ENCODE results near the gene ZNF777.

ZNF777 gene

GRCh38 chr7:149460493-149461277 lies at the start of gene ZNF777:
TSS of gene ZNF777 (minus strand) at chr7:149461062. CDS start at chr7:149456022, 5,040 bp downstream.
- TF ChIP-seq JUND (IDR thresholded peaks at IDR 0.05; ENCODE audit: low read depth), result no peak
- DNase-seq (ENCODE audit: low read depth in 1 of 2, low spot score in 1 of 2), result peak; percentile 86 to 97
- in situ Hi-C loops (cut with HindIII; ENCODE audit: low pct_unique_long_range_greater_than_20kb, low sequenced_read_pairs), result no loop called here

DNA sequence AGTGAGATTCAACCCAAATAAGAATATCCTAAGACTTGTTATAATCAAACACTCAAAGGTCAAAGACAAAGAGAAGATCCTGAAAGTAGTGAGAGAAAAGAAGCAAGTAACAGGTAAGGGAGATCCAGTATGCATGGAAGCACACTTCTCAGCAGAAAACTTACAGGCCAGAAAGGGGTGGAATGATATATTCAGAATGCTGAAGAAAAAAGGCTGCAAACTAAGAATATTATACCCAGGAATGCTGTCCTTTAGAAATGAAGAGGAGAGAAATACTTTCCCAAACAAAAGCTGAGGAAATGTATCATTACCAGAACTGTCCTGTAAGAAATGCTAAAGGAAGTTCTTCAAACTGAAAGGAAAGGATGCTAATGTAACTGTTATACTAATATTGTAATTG lies 49.4 kb upstream of the ZNF777 start:
- no peak for TF ChIP-seq JUND (IDR thresholded peaks at IDR 0.05; ENCODE audit: low read depth)
- DNase-seq (ENCODE audit: low read depth in 1 of 2, low spot score in 1 of 2), result no peak
- in situ Hi-C loops (cut with HindIII; ENCODE audit: low pct_unique_long_range_greater_than_20kb, low sequenced_read_pairs), result no loop called here

- TF ChIP-seq JUND (IDR thresholded peaks at IDR 0.05; ENCODE audit: low read depth), result no peak
- in situ Hi-C loops (cut with HindIII; ENCODE audit: low pct_unique_long_range_greater_than_20kb, low sequenced_read_pairs), result no loop called here
- DNase-seq (ENCODE audit: low read depth in 1 of 2, low spot score in 1 of 2), result no peak
These were observed 48.9 kb upstream of the ZNF777 start for GRCh38 chr7:149509774-149510173.

DNA sequence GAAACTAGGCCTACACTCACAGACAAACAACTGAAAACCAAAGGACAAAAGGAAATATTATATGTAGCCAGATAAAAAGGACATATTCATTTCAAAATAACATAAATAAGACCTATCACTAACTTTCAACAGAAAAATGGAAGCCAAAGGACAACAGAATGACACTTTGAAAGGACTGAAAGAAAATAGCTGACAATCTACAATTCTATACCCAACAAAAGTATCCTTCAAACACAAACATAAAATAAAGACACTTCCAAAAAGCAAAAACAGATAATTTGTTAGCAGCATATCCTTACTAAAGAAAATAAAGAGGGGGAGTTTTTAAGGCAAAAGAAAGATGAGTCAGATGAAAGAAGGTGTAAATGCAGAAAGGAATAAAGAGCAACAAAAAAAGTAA lies 44.7 kb upstream of the ZNF777 start:
- no peak for TF ChIP-seq JUND (IDR thresholded peaks at IDR 0.05; ENCODE audit: low read depth)
- no peak for DNase-seq (ENCODE audit: low read depth in 1 of 2, low spot score in 1 of 2)
- in situ Hi-C loops (cut with HindIII; ENCODE audit: low pct_unique_long_range_greater_than_20kb, low sequenced_read_pairs), result no loop called here

DNA sequence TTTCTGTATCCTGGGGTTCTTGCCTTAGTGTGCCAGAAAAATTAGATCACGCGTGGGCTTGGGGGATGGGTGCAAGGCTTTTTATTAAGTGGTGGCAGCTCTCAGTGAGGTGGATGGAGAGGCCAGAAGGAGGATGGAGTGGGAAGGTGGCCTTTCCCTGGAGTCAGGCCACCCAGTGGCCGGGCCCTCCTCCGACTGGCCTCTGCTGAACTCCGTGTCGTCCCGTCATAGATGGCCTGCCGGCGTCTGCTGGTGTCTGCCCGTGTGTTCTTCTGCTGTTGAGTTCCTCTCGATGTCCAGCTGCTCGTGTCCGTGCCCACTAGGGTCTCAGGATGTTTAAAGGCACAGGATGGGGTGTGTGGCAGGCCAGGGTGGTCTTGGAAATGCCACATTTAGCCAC lies 40.8 kb upstream of the ZNF777 start:
- TF ChIP-seq JUND (IDR thresholded peaks at IDR 0.05; ENCODE audit: low read depth), result no peak
- in situ Hi-C loops (cut with HindIII; ENCODE audit: low pct_unique_long_range_greater_than_20kb, low sequenced_read_pairs), result no loop called here
- no peak for DNase-seq (ENCODE audit: low read depth in 1 of 2, low spot score in 1 of 2)

GRCh38 chr7:149500910-149501309 lies 40.0 kb upstream of the ZNF777 start:
- TF ChIP-seq JUND (IDR thresholded peaks at IDR 0.05; ENCODE audit: low read depth), result no peak
- in situ Hi-C loops (cut with HindIII; ENCODE audit: low pct_unique_long_range_greater_than_20kb, low sequenced_read_pairs), result no loop called here
- no peak for DNase-seq (ENCODE audit: low read depth in 1 of 2, low spot score in 1 of 2)

DNA sequence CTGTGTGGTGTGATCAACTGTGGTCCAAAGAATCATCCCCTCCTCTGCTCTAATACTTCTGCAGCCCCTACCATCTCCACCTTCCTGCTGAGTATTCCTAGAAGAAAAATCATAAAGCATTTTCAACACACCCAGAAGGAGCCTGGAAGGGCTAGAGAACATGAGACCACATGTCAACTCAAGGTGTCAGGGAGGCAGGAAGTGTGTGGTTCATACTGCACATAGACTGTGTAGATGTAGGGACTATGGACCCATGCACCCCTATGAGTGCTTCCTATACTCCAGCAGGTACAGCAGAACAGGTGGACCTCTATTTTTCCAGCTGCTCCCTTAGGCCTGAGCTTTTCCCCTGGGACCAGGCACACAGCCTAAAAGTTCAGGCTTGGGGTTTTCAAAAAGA lies 39.3 kb upstream of the ZNF777 start:
- no peak for DNase-seq (ENCODE audit: low read depth in 1 of 2, low spot score in 1 of 2)
- no peak for TF ChIP-seq JUND (IDR thresholded peaks at IDR 0.05; ENCODE audit: low read depth)
- in situ Hi-C loops (cut with HindIII; ENCODE audit: low pct_unique_long_range_greater_than_20kb, low sequenced_read_pairs), result no loop called here

- no peak for TF ChIP-seq JUND (IDR thresholded peaks at IDR 0.05; ENCODE audit: low read depth)
- in situ Hi-C loops (cut with HindIII; ENCODE audit: low pct_unique_long_range_greater_than_20kb, low sequenced_read_pairs), result no loop called here
- DNase-seq (ENCODE audit: low read depth in 1 of 2, low spot score in 1 of 2), result no peak
These were observed 37.9 kb upstream of the ZNF777 start for GRCh38 chr7:149498811-149499210.

DNA sequence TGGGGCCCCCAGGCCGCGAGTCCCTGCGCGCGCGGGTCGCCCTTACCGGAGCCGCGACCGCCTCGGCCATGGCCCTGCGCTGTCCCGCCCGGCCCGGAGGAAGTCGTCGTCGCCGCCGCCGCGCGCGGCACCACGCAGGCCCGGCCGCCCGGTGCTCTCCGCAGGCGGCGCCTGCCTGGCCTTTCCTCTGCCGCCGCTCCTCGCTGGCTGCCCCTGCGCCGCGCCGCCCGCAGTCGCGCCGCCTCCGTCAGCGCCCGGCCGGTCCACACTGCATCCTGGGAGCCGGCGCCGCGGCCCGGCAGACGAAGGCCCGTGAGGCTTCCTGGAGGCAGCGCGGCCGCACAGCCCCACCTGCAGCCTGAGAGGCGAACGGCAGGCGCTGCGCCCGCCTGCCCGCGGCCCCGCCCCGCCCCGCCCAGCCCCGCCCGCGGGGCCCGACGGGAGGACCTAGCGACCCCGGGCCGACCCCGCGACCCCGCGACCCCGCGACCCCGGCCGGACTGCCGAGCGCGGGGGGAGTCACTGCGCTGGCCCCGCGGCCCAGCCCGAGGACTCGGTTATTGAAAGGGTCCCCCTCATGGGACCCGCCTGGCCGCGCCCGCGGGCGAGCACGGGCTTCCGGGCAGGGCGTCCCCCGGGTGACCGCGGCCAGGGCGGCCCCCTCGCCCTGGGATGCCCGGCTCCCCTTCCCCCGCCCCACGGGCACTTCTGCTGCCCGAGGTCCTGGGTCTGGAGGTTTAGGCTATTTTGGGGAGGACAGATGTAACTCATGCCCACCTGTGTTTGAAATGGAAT lies 36.8 kb upstream of the ZNF777 start, which contains the start of gene ZNF746:
ZNF746 (minus strand) TSS at position 343 of the 795 bp plus-strand sequence; CDS start at position 70, 273 bp downstream.
- in situ Hi-C loops (cut with HindIII; ENCODE audit: low pct_unique_long_range_greater_than_20kb, low sequenced_read_pairs), result no loop called here
- DNase-seq (ENCODE audit: low read depth in 1 of 2, low spot score in 1 of 2), result peak; percentile 78 to 82
- TF ChIP-seq JUND (IDR thresholded peaks at IDR 0.05; ENCODE audit: low read depth), result no peak

DNA sequence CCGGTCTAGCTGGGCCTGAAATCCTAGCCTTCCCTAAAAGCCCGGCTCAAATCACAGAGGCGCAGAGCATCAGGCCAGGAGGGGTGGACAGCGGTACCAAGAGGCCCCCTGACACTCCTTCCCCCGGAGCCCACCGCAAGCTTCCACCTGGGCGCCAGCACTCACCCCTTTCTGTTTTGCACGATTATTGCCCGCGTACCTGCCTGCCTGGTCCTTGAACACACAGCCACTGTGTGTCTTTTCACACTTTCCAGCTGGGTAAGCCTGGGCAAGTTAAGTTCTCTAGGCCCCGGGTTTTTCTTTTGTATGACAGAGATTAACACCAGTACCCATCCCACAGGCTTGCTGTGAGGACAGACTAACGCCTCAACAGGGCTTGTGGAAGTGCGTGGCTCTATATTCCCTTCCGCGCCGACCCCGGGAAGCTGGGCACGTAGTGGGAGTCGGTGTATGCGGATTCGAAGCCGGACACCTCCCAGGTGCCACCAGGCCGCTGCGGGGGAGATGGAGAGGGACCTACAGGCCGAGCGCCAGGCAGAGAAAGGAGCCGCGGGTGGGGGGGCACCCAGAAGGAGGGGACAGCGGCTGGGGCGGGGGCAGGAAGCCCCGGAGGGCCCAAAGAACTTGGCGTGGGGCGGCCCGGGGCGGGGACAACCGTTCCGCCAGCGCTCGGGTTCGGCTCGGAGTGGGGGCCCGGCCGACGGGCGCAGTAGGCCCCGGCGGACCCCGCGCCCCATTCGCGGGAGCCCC lies 36.0 kb upstream of the ZNF777 start:
- TF ChIP-seq JUND (IDR thresholded peaks at IDR 0.05; ENCODE audit: low read depth), result no peak
- peak in 1 of 2 experiments; percentile 31 for DNase-seq (ENCODE audit: low read depth in 1 of 2, low spot score in 1 of 2)
- in situ Hi-C loops (cut with HindIII; ENCODE audit: low pct_unique_long_range_greater_than_20kb, low sequenced_read_pairs), result no loop called here

DNA sequence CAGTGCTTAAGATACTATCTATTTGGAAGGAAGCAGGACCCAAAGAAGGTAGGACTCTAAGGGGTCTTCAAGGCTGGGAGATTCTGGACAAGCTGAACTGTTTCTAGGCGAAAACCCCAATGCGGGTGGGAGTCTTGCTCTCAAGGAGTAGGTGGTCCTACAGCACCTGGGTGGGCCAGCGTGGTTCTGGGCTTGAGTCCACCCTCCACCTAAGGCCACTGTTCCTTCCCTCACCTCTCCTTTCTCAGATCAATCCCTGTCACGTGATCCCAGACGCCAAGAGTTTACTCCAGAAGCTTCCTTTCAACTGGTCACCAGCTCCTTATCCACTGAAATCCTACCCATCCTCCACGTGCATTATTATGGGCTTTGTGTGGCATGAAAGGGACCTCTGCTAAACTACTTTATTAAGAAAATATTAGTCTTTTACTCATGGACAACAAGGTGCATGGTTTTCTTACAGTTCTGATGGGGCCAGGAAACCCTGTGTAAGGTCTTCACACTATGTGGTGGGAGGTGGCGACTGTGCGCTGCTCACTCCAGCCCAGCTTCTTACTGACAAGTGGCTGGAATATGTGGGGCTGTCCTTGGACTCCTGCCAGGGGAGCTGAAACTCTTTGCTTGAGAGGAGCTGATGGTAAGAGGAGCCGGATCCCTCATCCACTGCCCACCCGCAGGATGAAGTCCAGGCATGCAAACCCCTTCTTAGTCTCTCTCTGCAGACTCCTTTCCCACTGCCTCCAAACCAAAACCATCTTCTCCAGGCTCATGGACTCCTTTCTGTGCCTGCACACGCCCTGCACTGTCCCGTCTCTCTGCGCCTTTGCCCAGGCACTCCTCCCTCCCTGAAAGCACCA lies 35.2 kb upstream of the ZNF777 start:
- in situ Hi-C loops (cut with HindIII; ENCODE audit: low pct_unique_long_range_greater_than_20kb, low sequenced_read_pairs), result no loop called here
- no peak for DNase-seq (ENCODE audit: low read depth in 1 of 2, low spot score in 1 of 2)
- no peak for TF ChIP-seq JUND (IDR thresholded peaks at IDR 0.05; ENCODE audit: low read depth)

Data from T47D (cell line).